Measurements from ENCODE around the gene GLIPR1.
"Not testable (repeated sequence)": the region's sequence is repeated elsewhere in the genome, so short reads cannot be mapped to it uniquely, and the experiment has no call there.

Gene GLIPR1

GRCh38 chr12:75521224-75521623, 40.7 kb downstream of the GLIPR1 start:
- DNase-seq (ENCODE audit: low spot score), result not testable (repeated sequence)

GRCh38 chr12:75522124-75522523, 41.6 kb downstream of the GLIPR1 start:
- DNase-seq (ENCODE audit: low spot score), result not testable (repeated sequence)

GRCh38 chr12:75525263-75525662, 44.7 kb downstream of the GLIPR1 start:
- DNase-seq (ENCODE audit: low spot score), result peak; percentile 18

GRCh38 chr12:75526655-75527511, 46.3 kb downstream of the GLIPR1 start:
- peak; percentile 52 for DNase-seq (ENCODE audit: low spot score)

- no peak for DNase-seq (ENCODE audit: low spot score)
These were observed 47.7 kb downstream of the GLIPR1 start for GRCh38 chr12:75528272-75528671.

- no peak for DNase-seq (ENCODE audit: low spot score)
These were observed 48.1 kb downstream of the GLIPR1 start for GRCh38 chr12:75528692-75529091.

GRCh38 chr12:75529316-75529715, 48.8 kb downstream of the GLIPR1 start:
- DNase-seq (ENCODE audit: low spot score), result no peak

- no peak for DNase-seq (ENCODE audit: low spot score)
These were observed 49.3 kb downstream of the GLIPR1 start for GRCh38 chr12:75529826-75530225.

GRCh38 chr12:75533239-75533638, 52.7 kb downstream of the GLIPR1 start:
- DNase-seq (ENCODE audit: low spot score), result no peak

GRCh38 chr12:75539889-75540288, 59.3 kb downstream of the GLIPR1 start:
- DNase-seq (ENCODE audit: low spot score), result no peak

- no peak for DNase-seq (ENCODE audit: low spot score)
These were observed 62.4 kb downstream of the GLIPR1 start for GRCh38 chr12:75542942-75543341.

GRCh38 chr12:75543529-75543928, 63.0 kb downstream of the GLIPR1 start:
- no peak for DNase-seq (ENCODE audit: low spot score)

GRCh38 chr12:75545636-75546035, 65.1 kb downstream of the GLIPR1 start:
- DNase-seq (ENCODE audit: low spot score), result no peak

- no peak for DNase-seq (ENCODE audit: low spot score)
These were observed 68.3 kb downstream of the GLIPR1 start for GRCh38 chr12:75548879-75549278.

GRCh38 chr12:75549989-75550388, 69.4 kb downstream of the GLIPR1 start:
- DNase-seq (ENCODE audit: low spot score), result no peak

GRCh38 chr12:75550401-75551240, 70.1 kb downstream of the GLIPR1 start:
- no peak for DNase-seq (ENCODE audit: low spot score)

GRCh38 chr12:75551477-75551876, 70.9 kb downstream of the GLIPR1 start:
- DNase-seq (ENCODE audit: low spot score), result no peak

GRCh38 chr12:75553398-75553797, 72.8 kb downstream of the GLIPR1 start:
- no peak for DNase-seq (ENCODE audit: low spot score)
